NT2/D1 (cell line): ENCODE measurements around the gene SCGB1D4.

Experiments
- YY1 ChIP-seq: IDR thresholded peaks from 2 replicates; pipeline ENCODE4 v1.6.1; 2011; ENCODE audit not compliant: insufficient read length, insufficient read depth
- ZNF274 ChIP-seq: IDR thresholded peaks from 2 replicates; pipeline ENCODE4 v1.6.1; 2011; ENCODE audit warnings: mild to moderate bottlenecking, low read depth, low read length

DNA sequence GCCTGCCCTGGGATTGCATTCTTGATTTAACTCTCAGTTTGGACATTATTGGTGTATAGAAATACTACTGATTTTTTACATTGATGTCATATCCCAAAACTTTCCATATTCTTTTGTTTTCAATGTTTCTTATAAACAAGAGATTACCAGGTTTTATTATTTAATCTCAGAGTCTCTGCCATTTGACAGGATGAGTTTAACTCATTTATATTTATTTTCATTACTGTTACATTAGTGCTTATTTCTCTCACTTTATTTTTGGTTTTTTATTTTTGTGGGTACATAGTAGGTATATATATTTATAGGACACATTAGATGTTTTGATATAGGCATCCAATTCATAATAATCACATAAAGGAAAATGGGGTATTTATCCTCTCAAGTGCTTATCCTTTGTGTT, 9.1 kb upstream of the SCGB1D4 start:
- TF ChIP-seq ZNF274, result no peak
- no peak for TF ChIP-seq YY1
